ENCODE results near the gene ZRANB2.

ZRANB2 gene

GRCh38 chr1:71068325-71069240, 12.3 kb downstream of the ZRANB2 start:
- DNase-seq: no peak

GRCh38 chr1:71054791-71055190, 26.0 kb downstream of the ZRANB2 start:
- no peak for DNase-seq

GRCh38 chr1:71054281-71054731, 26.5 kb downstream of the ZRANB2 start:
- DNase-seq: no peak

- DNase-seq: no peak
Measured at GRCh38 chr1:71053758-71054157, 27.1 kb downstream of the ZRANB2 start.

GRCh38 chr1:71053146-71053545, 27.7 kb downstream of the ZRANB2 start:
- DNase-seq: no peak

GRCh38 chr1:71049951-71050598, 30.8 kb downstream of the ZRANB2 start:
- peak; percentile 20 for DNase-seq

- peak; percentile 93 for DNase-seq
Measured at GRCh38 chr1:71047635-71048607, 32.9 kb downstream of the ZRANB2 start, which contains the start of gene PTGER3. PTGER3 (minus strand) TSS chr1:71047816; CDS start chr1:71047577, 239 bp downstream.

GRCh38 chr1:71046891-71047634, 33.8 kb downstream of the ZRANB2 start:
- DNase-seq: peak; percentile 27

GRCh38 chr1:71045463-71046028, 35.3 kb downstream of the ZRANB2 start:
- DNase-seq: no peak

- DNase-seq: no peak
Measured at GRCh38 chr1:71044833-71045232, 36.0 kb downstream of the ZRANB2 start.

- DNase-seq: no peak
Measured at GRCh38 chr1:71043065-71043464, 37.8 kb downstream of the ZRANB2 start.

- DNase-seq: no peak
Measured at GRCh38 chr1:71041806-71042205, 39.0 kb downstream of the ZRANB2 start.

- no peak for DNase-seq
Measured at GRCh38 chr1:71039661-71040262, 41.1 kb downstream of the ZRANB2 start.

GRCh38 chr1:71038942-71039341, 41.9 kb downstream of the ZRANB2 start:
- no peak for DNase-seq

GRCh38 chr1:71037829-71038620, 42.8 kb downstream of the ZRANB2 start:
- no peak for DNase-seq

- DNase-seq: no peak
Measured at GRCh38 chr1:71037066-71037465, 43.8 kb downstream of the ZRANB2 start.

GRCh38 chr1:71033136-71033535, 47.7 kb downstream of the ZRANB2 start:
- DNase-seq: no peak

- no peak for DNase-seq
Measured at GRCh38 chr1:71031426-71031825, 49.4 kb downstream of the ZRANB2 start.

- no peak for DNase-seq
Measured at GRCh38 chr1:71030026-71030425, 50.8 kb downstream of the ZRANB2 start.

GRCh38 chr1:71028981-71029380, 51.9 kb downstream of the ZRANB2 start:
- DNase-seq: no peak
